Endothelial cell of umbilical vein (primary cell): ENCODE measurements around the gene DNASE2. TPM values are rescaled to one million over a fixed set of nuclear protein-coding genes. Genes with fewer than 3 reads are reported as not detected.

Source experiments
- BruUV-seq: library from RNA; stranded (reverse); fragments of 400-500 nt; replicated peaks from 2 replicates; lab custom pipeline; 2021; lab: Mats Ljungman, UMichigan
- CTCF ChIA-PET: fragments of 300-600, 350-600 bp; sonication (Branson Sonifier 250); formaldehyde crosslinking; loops from one replicate; lab custom pipeline; 2021; ENCODE audit warnings: antibody characterized with exemption, inconsistent platforms; lab: Charles Lee
- POLR2A ChIA-PET: fragments of 300-600, 350-600 bp; sonication (Branson Sonifier 250); formaldehyde crosslinking; loops from one replicate; lab custom pipeline; 2021; ENCODE audit warnings: antibody characterized with exemption, inconsistent platforms; lab: Charles Lee
- DNase-seq: peaks from one replicate; pipeline ENCODE4 v3.0.0-alpha.2; 2011; ENCODE audit warnings: low read depth, low spot score
- FAIRE-seq: peaks from 2 replicates; lab custom pipeline; 2011; peaks lifted over from hg19 to GRCh38; lab: Jason Lieb, UNC
- H2AFZ ChIP-seq: 2 replicates; pipeline ENCODE4 v1.6.0; 2012; ENCODE audit warnings: low read depth, low read length, control low read depth, inconsistent platforms
- H3K27ac ChIP-seq: 2 replicates; pipeline ENCODE4 v1.5.1; 2011; ENCODE audit warnings: low read depth, mild to moderate bottlenecking, control low read depth, low read length, moderate library complexity; ENCODE audit not compliant: insufficient read depth
- H3K27me3 ChIP-seq, 2 experiments: 2 replicates each; pipeline versions ENCODE4 v1.6.0 to v1.6.1; 2011; ENCODE audit warnings: low read length in 2 of 2, mixed read lengths in 1 of 2; ENCODE audit not compliant: control insufficient read depth in 2 of 2, insufficient read depth in 2 of 2
- H3K36me3 ChIP-seq, 2 experiments: 2 replicates in 1 of 2; 3 replicates in 1 of 2; pipeline ENCODE4 v1.5.1; 2011; ENCODE audit warnings: low read length in 2 of 2, mild to moderate bottlenecking in 1 of 2, moderate library complexity in 1 of 2; ENCODE audit not compliant: control insufficient read depth in 2 of 2, insufficient read depth in 2 of 2; ENCODE audit errors: extremely low read depth in 1 of 2
- H3K4me1 ChIP-seq: 3 replicates; pipeline ENCODE4 v1.5.1; 2011; ENCODE audit warnings: mild to moderate bottlenecking, low read length; ENCODE audit not compliant: control insufficient read depth, insufficient read depth; ENCODE audit errors: extremely low read depth
- H3K4me2 ChIP-seq: 2 replicates; pipeline ENCODE4 v1.6.1; 2011; ENCODE audit warnings: low read length, control low read depth, mixed read lengths; ENCODE audit not compliant: insufficient read depth
- H3K4me3 ChIP-seq, 3 experiments: fragments of 200-600 bp in 1 of 3; sonication (generic), shearing (Covaris generic) in 1 of 3; replicated peaks in 1 of 3; 2 replicates each; pipeline ENCODE4 v1.5.1; 2011 to 2016; ENCODE audit warnings: control low read depth in 3 of 3, low read length in 3 of 3, mild to moderate bottlenecking in 2 of 3, inconsistent platforms in 1 of 3, low read depth in 1 of 3, moderate library complexity in 1 of 3; ENCODE audit not compliant: insufficient read depth in 1 of 3
- H3K79me2 ChIP-seq: 2 replicates; pipeline ENCODE4 v1.6.0; 2012; ENCODE audit warnings: low read length, inconsistent platforms; ENCODE audit not compliant: control insufficient read depth, insufficient read depth
- H3K9ac ChIP-seq: replicated peaks from 2 replicates; pipeline ENCODE3; 2011; ENCODE audit warnings: low read length, control low read depth; ENCODE audit not compliant: insufficient read depth; ENCODE audit errors: extremely low read depth
- H3K9me1 ChIP-seq: replicated peaks from 3 replicates; pipeline ENCODE4 v1.6.0; 2011; ENCODE audit warnings: mild to moderate bottlenecking, low read length; ENCODE audit not compliant: control insufficient read depth, insufficient read depth; ENCODE audit errors: extremely low read depth
- H3K9me3 ChIP-seq: replicated peaks from 2 replicates; pipeline ENCODE4 v1.5.1; 2012; ENCODE audit warnings: low read length, inconsistent platforms; ENCODE audit not compliant: control insufficient read depth, insufficient read depth
- H4K20me1 ChIP-seq: replicated peaks from 2 replicates; pipeline ENCODE3; 2011; ENCODE audit warnings: mild to moderate bottlenecking, low read length; ENCODE audit not compliant: control insufficient read depth, insufficient read depth; ENCODE audit errors: extremely low read depth
- CTCF ChIP-seq, 2 donors: IDR thresholded peaks; 1 replicate in 1 of 2; 2 replicates in 1 of 2; pipeline ENCODE4 v1.5.1; 2011; ENCODE audit warnings: low read length in 2 of 2, mild to moderate bottlenecking in 2 of 2, moderate library complexity in 2 of 2, control low read depth in 1 of 2, inconsistent platforms in 1 of 2, low read depth in 1 of 2; ENCODE audit not compliant: insufficient read depth in 1 of 2; ENCODE audit errors: extremely low read depth in 1 of 2
- EZH2 ChIP-seq: IDR thresholded peaks from 2 replicates; pipeline ENCODE4 v1.6.1; 2012; ENCODE audit warnings: borderline replicate concordance, low read depth, mild to moderate bottlenecking, moderate library complexity, low read length, inconsistent platforms; ENCODE audit not compliant: severe bottlenecking
- FOS ChIP-seq: IDR thresholded peaks from 2 replicates; pipeline ENCODE4 v1.6.1; 2011; ENCODE audit warnings: mild to moderate bottlenecking, low read length, moderate library complexity, borderline replicate concordance; ENCODE audit not compliant: insufficient read depth
- GATA2 ChIP-seq: IDR thresholded peaks from 2 replicates; pipeline ENCODE4 v1.7.0; 2011; ENCODE audit warnings: low read depth, mild to moderate bottlenecking, moderate library complexity, mixed read lengths, low read length; ENCODE audit not compliant: insufficient read length, insufficient read depth
- JUN ChIP-seq: IDR thresholded peaks from 2 replicates; pipeline ENCODE4 v1.6.1; 2011; ENCODE audit warnings: borderline replicate concordance, low read depth; ENCODE audit not compliant: insufficient read length, insufficient read depth
- MYC ChIP-seq: IDR thresholded peaks from one replicate; pipeline ENCODE4 v1.6.1; 2011; ENCODE audit warnings: mild to moderate bottlenecking, low read depth, low read length
- POLR2A ChIP-seq: IDR thresholded peaks from 2 replicates; pipeline ENCODE4 v1.6.1; 2012; ENCODE audit warnings: low read depth, mild to moderate bottlenecking, control low read depth, low read length
- POLR2AphosphoS5 ChIP-seq: IDR thresholded peaks from 2 replicates; pipeline ENCODE4 v1.6.1; 2012; ENCODE audit warnings: low read depth, mild to moderate bottlenecking, control low read depth, low read length, moderate library complexity; ENCODE audit not compliant: insufficient read depth
- dilution Hi-C: fragments of 300-500 bp; cut with MboI; formaldehyde crosslinking; loops from one replicate; pipeline ENCODE4 v1.15.0; 2019; ENCODE audit warnings: low sequenced_read_pairs; ENCODE audit not compliant: extremely low pct_ligation_motif_present
- intact Hi-C: fragments of 100-400 bp; cut with micrococcal nuclease; formaldehyde crosslinking; loops from one replicate; pipeline ENCODE4 v1.10.0; 2022
- polyA plus RNA-seq, 4 experiments: library from polyadenylated mRNA; depleted of rRNA in 3 of 4; stranded (reverse) in 3 of 4; unstranded in 1 of 4; fragments of >200 nt; gene quantifications; 2 replicates each; pipeline versions ENCODE4 v1.2.1 to v1.2.3, GENCODE V29; 2011 to 2012; ENCODE audit warnings: missing spikeins in 1 of 4
- total RNA-seq: library from RNA; stranded (reverse); gene quantifications from 2 replicates; pipeline ENCODE4 v1.2.3, GENCODE V29; 2021
- TF ChIP-seq, protein P1 (sequence below): IDR thresholded peaks from 2 replicates; pipeline ENCODE4 v1.6.1; 2011; ENCODE audit not compliant: insufficient read depth, insufficient read length

Gene DNASE2
- total and polyA plus RNA-seq, 2 donors (not counting 3 experiments of a cell fraction or from before 2014, with no cell fraction given) = 31.3 to 51.9 TPM

DNA sequence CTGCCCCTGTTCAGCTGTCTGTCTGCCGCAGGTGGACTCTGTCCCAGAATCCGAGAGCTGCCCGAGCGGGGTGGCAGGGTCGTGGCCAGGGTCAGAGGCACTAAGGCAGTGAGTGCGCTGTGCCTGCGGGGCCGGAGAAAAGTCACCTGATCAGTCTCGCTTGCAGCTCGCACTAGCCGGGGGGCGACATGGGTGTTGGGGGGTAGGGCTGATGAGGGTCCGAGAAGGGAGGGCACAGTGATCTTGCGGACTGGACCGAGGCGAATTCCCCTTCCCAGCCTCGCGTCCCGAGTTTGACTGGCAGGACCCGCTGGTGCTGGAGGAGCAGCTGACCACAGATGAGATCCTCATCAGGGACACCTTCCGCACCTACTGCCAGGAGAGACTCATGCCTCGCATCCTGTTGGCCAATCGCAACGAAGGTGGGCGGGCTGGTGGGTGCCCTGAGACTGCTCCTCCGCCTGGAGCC lies 10.3 kb upstream of the DNASE2 start:
- H4K20me1 ChIP-seq = no peaks in the 10 kb centered on the region
- peaks cover 0 to 2% of the 10 kb centered on the region in 2 experiments for H3K27me3 ChIP-seq
- ChIA-PET POLR2A (interaction anchor here (0.5 to 1.1 kb wide), 3 partner anchors 10 to 204 kb away, joined by 3 to 8 read pairs (median 4); no protein-coding TSS in a partner anchor), CTCF (interaction anchor here (0.8 to 2.1 kb wide), 6 partner anchors 10 to 74 kb away, joined by 3 to 12 read pairs (median 4); partner anchors contain the start of genes DNASE2 and FARSA)
- intact Hi-C loops = loop anchor here (2.0 kb wide), 1 partner anchor 47 kb away; the partner anchor contains the start of gene CALR
- no peak overlapping the region for H3K27ac ChIP-seq
- DNase-seq (no peak), FAIRE-seq (no peak)
- TSS peak; percentile 19 for BruUV-seq
- H3K79me2 ChIP-seq = no peaks in the 10 kb centered on the region
- dilution Hi-C loops = no loop called here
- peaks cover 10% of the 10 kb centered on the region for H3K4me1 ChIP-seq
- peak overlapping the region; percentile 86 for H3K4me2 ChIP-seq
- H3K4me3 ChIP-seq = peak overlapping the region; percentile 40 to 79 (median 68)
- peak overlapping the region; percentile 97 for H2AFZ ChIP-seq
- no peaks in the 10 kb centered on the region for H3K9me3 ChIP-seq
- peak overlapping the region; percentile 61 for H3K9ac ChIP-seq
- H3K36me3 ChIP-seq = peaks cover 0 to 5% of the 10 kb centered on the region in 2 experiments
- no peaks in the 10 kb centered on the region for H3K9me1 ChIP-seq
- no peak for TF ChIP-seq POLR2AphosphoS5
- no peak for TF ChIP-seq FOS
- no peak for TF ChIP-seq EZH2
- no peak for TF ChIP-seq MYC
- TF ChIP-seq CTCF (IDR thresholded peaks at IDR 0.05; ENCODE audit: extremely low read depth in 1 of 2, insufficient read depth in 1 of 2, low read depth in 1 of 2, low read length in 2 of 2) = no peak
- TF ChIP-seq, protein P1, sequence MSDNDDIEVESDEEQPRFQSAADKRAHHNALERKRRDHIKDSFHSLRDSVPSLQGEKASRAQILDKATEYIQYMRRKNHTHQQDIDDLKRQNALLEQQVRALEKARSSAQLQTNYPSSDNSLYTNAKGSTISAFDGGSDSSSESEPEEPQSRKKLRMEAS = no peak
- no peak for TF ChIP-seq GATA2
- TF ChIP-seq JUN = no peak
- TF ChIP-seq POLR2A = no peak
